Measurements from ENCODE around the gene PAQR5.

- no peak for TF ChIP-seq CTCF (IDR thresholded peaks at IDR 0.05)
- TF ChIP-seq POLR2A (IDR thresholded peaks at IDR 0.05), result no peak
Measured at GRCh38 chr15:69308949-69309348, 10.2 kb downstream of the PAQR5 start.
